ENCODE results near the gene ABCC3.

Gene ABCC3

GRCh38 chr17:50638606-50638965 lies 3.9 kb downstream of the ABCC3 start:
- H3K27ac ChIP-seq = no peak overlapping the region
- TF ChIP-seq ZFX (IDR thresholded peaks at IDR 0.05; ENCODE audit: borderline replicate concordance) = no peak
- no peak for TF ChIP-seq CTCF (IDR thresholded peaks at IDR 0.05)

GRCh38 chr17:50638966-50639713 lies 4.5 kb downstream of the ABCC3 start:
- H3K27ac ChIP-seq = no peak overlapping the region
- TF ChIP-seq CTCF (IDR thresholded peaks at IDR 0.05) = no peak
- TF ChIP-seq ZFX (IDR thresholded peaks at IDR 0.05; ENCODE audit: borderline replicate concordance) = no peak

- no peak overlapping the region for H3K27ac ChIP-seq
- no peak for TF ChIP-seq CTCF (IDR thresholded peaks at IDR 0.05)
- no peak for TF ChIP-seq ZFX (IDR thresholded peaks at IDR 0.05; ENCODE audit: borderline replicate concordance)
Observed at GRCh38 chr17:50640686-50641351, 6.1 kb downstream of the ABCC3 start.

GRCh38 chr17:50641357-50641756 lies 6.7 kb downstream of the ABCC3 start:
- TF ChIP-seq ZFX (IDR thresholded peaks at IDR 0.05; ENCODE audit: borderline replicate concordance) = no peak
- TF ChIP-seq CTCF (IDR thresholded peaks at IDR 0.05) = no peak
- no peak overlapping the region for H3K27ac ChIP-seq

GRCh38 chr17:50642071-50642721 lies 7.5 kb downstream of the ABCC3 start:
- TF ChIP-seq CTCF (IDR thresholded peaks at IDR 0.05) = no peak
- no peak for TF ChIP-seq ZFX (IDR thresholded peaks at IDR 0.05; ENCODE audit: borderline replicate concordance)
- no peak overlapping the region for H3K27ac ChIP-seq

GRCh38 chr17:50642722-50643656 lies 8.3 kb downstream of the ABCC3 start:
- H3K27ac ChIP-seq = no peak overlapping the region
- TF ChIP-seq ZFX (IDR thresholded peaks at IDR 0.05; ENCODE audit: borderline replicate concordance) (no peak), CTCF (IDR thresholded peaks at IDR 0.05) (no peak)

Data from 22Rv1 (cell line).